ENCODE measurements around the gene MAFB. TPM values are rescaled to one million over a fixed set of nuclear protein-coding genes. Genes with fewer than 3 reads are reported as not detected.

Gene MAFB
- polyA plus RNA-seq, 4 donors = 19.3 to 135 (median 123) TPM

DNA sequence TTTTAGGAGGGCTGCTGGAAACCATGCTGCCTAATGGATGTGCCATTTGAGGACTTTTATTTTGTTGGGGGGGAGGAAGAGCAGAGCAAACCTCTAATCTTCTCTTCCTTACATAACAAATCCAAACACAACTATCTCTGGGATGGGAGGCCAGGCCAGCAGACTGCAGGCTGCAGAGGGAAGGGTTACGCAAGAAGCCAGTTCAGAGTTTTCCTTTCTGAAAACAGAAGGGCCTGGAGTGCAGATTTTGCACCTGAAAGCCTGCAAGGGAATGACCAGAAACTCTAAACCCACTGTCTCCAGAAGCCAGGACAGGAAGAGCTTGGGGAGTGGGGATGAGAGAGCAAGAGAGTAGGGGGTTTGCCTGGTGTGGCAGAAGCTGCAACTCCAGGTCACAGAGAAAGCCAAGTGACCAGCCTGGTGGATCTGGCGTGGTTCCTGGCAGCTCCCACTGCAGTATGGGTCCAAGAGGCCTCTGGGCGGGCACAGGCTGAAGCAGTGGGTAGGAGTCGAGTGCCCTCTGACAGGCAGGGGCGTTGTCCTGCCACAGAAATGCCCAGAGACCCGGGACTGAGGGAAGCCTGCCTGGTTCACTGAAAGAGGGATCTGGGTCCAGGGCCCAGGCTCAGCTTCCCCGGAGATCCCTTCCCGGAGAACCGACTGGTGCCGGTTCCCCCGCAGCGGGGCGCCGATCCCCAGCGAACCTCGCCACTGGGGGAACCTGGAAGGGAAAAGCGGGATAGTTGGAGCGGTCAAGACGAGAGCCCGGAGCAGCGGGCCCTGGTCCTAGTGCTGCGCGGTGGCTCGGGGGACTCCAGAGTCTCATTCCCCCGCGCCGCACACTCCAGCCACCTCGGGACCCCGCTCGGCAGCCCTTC lies 6.7 kb downstream of the MAFB start:
- DNase-seq (ENCODE audit: low read depth in 4 of 4, low spot score in 3 of 4) = no peak

GRCh38 chr20:40681684-40682083 lies 7.4 kb downstream of the MAFB start:
- no peak for DNase-seq (ENCODE audit: low read depth in 4 of 4, low spot score in 3 of 4)

GRCh38 chr20:40681165-40681564 lies 7.9 kb downstream of the MAFB start:
- DNase-seq (ENCODE audit: low read depth in 4 of 4, low spot score in 3 of 4) = no peak

GRCh38 chr20:40680161-40680959 lies 8.7 kb downstream of the MAFB start:
- DNase-seq (ENCODE audit: low read depth in 4 of 4, low spot score in 3 of 4) = no peak

DNA sequence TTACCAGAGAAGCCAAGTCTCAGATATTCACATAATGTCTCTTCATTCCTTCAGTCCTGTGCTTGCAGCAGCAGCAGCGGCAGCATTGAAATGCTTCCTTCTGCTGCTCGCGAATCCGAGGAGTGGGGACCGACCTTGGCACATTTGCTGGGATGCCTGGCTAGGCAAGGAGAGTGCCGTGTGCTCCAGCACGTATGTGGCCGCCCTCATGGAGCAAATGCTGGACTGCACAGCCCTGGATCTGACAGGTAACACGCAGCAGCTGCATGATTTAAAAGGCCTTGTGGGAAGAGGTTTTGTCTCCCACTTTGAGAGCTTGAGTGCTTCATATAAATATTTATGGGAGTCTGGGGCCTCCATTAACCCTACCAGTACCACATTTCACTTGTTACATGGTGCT lies 9.9 kb downstream of the MAFB start:
- no peak for DNase-seq (ENCODE audit: low read depth in 4 of 4, low spot score in 3 of 4)

- no peak for DNase-seq (ENCODE audit: low read depth in 4 of 4, low spot score in 3 of 4)
Observed at GRCh38 chr20:40678286-40678875, 10.7 kb downstream of the MAFB start.

- no peak for DNase-seq (ENCODE audit: low read depth in 4 of 4, low spot score in 3 of 4)
Observed at GRCh38 chr20:40677343-40677924, 11.6 kb downstream of the MAFB start.

DNA sequence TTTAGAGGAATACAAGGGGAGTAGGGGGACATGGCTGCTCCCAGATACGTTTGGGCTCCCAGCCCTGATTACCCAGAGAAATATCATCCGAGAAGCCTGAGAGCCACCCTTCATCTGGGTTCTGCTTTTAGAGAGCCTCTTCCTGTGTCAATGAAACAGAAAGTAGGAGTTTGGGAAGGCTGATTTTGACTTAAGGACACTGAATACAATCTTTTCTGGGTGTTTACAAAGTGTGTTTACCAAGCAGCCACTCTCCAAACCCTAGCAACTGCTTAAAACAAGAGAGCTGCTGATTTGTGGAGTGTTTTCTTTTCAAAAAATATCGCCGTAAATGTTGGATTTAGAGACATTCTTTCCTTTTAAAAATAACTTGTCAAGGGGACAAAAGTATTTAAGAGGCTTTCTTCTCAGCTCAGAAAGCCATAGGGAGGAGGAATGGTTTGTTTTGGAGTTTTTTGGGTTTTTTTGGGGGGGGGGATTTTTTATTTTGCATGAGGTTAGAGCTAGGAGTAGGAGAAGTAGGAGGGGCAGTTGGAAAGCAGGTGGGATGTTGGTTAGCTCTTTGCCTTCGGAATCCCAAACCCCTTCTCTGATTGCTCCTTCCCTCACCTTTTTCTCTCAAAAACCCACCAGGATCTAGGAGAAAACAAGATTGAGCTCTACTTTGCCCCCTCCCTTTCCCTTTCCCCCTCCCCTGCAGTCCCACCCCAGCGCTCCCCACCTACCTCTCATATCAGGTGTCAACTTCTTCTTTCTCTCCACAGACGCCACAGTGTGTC lies 12.4 kb downstream of the MAFB start:
- no peak for DNase-seq (ENCODE audit: low read depth in 4 of 4, low spot score in 3 of 4)

DNA sequence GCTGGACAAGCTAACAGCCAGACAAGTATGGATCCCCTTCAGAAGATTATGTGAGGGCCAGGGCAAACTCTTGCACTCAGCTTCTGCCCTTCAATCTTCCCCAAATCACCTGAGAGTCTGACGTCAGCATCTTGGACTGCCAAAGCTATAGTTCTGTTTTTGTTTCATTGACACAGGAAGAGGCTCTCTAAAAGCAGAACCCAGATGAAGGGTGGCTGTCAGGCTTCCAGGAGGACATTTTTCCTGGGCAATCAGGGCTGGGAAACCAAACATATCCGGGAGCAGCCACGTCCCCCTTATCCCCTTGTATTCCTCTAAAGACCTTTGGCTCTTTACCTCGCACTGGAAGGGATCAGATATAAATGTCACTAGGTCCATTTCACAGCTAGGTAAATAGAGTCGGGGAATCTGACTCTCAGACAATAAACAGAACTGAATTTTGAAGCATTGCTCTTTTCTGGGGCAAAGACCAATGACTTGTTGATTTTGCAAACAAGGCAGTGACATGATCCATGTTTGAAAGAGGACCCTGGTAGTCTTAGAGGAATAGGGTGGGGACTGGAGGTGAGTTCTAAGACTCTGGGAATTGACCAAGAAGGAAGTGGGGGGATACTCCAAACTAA lies 13.3 kb downstream of the MAFB start:
- no peak for DNase-seq (ENCODE audit: low read depth in 4 of 4, low spot score in 3 of 4)

DNA sequence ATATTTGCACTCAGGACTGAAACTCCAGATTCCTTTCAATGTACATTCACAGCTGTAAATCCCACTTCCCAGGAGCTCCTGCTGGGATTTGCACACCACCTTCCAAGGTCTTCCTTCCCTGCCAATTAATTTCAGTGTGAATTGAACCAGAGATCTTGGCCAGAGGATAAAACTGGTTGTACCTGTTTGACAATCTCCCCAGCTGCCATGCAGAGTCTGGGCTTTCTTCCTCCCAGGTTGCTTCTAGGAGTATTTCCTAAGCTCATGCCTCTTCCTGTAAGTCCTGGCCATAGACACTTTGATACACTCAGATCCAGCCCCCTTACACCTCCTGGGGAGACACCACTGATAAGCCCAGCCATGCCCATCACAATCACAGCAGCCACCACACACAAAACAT lies 15.6 kb downstream of the MAFB start:
- no peak for DNase-seq (ENCODE audit: low read depth in 4 of 4, low spot score in 3 of 4)

DNA sequence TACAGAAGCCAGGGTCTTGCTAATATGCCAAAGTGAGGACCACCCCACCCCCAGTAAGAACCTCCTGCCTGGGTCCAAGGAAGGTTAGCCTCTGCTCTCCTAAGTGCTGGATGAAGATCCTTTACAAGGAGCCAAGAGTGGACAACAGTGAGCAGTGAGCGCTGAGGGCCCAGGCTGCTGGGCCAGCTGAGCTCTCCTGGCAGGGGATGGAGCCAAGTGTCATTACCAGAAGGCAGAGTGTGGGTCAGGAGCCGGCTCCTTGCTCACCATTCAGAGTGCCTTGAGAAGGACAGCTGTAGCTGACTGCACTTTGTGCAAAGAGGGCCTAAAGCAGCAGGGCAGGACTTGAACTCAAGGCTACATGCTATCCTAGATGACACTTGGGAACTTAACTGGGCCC lies 16.9 kb downstream of the MAFB start:
- DNase-seq (ENCODE audit: low read depth in 4 of 4, low spot score in 3 of 4) = no peak

DNA sequence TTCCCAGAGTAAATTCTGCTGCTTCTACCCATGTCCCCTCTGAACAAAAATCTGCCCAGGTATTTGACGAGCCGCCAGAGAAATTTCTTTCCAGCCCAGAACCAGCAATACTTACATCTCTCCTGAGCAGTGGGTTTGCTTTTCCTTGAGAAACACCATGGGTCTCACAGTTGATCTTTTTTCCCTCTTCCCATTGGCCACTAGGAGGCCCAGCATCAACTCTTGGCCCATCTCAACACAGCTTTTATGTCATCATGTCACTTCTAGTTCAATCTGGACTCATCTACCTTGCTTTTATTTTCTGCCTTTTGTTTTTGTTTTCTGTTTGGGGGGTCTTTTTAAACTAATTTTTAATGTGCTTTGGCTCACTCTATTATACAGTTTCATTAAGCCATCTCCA lies 18.8 kb downstream of the MAFB start:
- no peak for DNase-seq (ENCODE audit: low read depth in 4 of 4, low spot score in 3 of 4)

GRCh38 chr20:40669692-40670091 lies 19.3 kb downstream of the MAFB start:
- no peak for DNase-seq (ENCODE audit: low read depth in 4 of 4, low spot score in 3 of 4)

- no peak for DNase-seq (ENCODE audit: low read depth in 4 of 4, low spot score in 3 of 4)
Observed at GRCh38 chr20:40668449-40669228, 20.4 kb downstream of the MAFB start.

- DNase-seq (ENCODE audit: low read depth in 4 of 4, low spot score in 3 of 4) = no peak
Observed at GRCh38 chr20:40667503-40667902, 21.5 kb downstream of the MAFB start.

DNA sequence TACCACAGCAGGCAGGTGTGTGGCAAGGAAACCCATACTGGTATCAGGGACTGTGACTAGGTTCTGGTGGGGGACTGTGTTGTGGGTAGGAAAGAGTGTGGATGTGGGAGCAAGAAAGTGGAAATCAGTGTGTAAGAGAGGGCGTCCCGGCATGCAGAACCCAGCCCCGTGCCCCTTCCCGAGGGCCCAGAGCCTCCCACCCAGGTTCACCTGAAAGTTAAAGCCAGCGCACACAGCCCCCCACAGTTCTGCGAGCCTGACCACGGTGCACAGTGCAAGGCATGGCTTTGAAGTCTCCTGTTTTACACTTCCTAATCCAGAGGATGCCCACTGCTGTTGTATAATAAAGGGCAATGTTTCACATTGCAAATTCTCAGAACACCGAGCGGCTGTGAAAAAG lies 22.7 kb downstream of the MAFB start:
- no peak for DNase-seq (ENCODE audit: low read depth in 4 of 4, low spot score in 3 of 4)

GRCh38 chr20:40664891-40665290 lies 24.1 kb downstream of the MAFB start:
- DNase-seq (ENCODE audit: low read depth in 4 of 4, low spot score in 3 of 4) = no peak

GRCh38 chr20:40663991-40664880 lies 24.8 kb downstream of the MAFB start:
- no peak for DNase-seq (ENCODE audit: low read depth in 4 of 4, low spot score in 3 of 4)

Measured in left renal pelvis (tissue), 4 donors.